NCI-H1105 treated with DMSO at 0.1 percent for 48 hours (cell line): Measurements from ENCODE around the gene PLAAT3.
"Not testable (repeated sequence)": the region's sequence is repeated elsewhere in the genome, so short reads cannot be mapped to it uniquely, and the experiment has no call there.

Experiments used
- DNase-seq: peaks from one replicate; lab custom pipeline; 2025; lab: John Stamatoyannopoulos, UW

Gene PLAAT3

DNA sequence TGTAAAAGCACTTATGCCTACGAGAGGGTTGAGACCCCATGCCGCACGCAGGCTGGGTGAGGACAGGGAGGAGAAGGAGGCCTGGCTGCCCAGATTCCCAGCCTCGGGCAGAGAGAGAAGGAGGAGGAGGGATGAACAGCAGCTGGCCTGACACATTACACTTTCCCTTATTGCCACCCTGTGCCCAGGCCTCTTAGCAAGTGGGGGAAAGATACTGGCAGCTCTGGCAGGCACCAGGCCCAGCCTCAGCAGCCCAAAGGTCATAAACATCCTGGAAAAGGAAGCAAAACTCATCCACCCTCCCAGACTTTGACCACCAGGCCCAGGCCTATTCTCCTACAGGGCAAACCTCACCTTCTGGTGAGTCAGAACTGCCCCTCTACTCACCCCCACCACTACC is 4.7 kb downstream of the PLAAT3 start:
- DNase-seq = no peak

GRCh38 chr11:63608353-63609345 is 5.6 kb downstream of the PLAAT3 start:
- no peak for DNase-seq

GRCh38 chr11:63603180-63603518 is 11.1 kb downstream of the PLAAT3 start:
- no peak for DNase-seq

GRCh38 chr11:63602290-63603179 is 11.7 kb downstream of the PLAAT3 start:
- not testable (repeated sequence) for DNase-seq

- no peak for DNase-seq
Observed at GRCh38 chr11:63599211-63600122, 14.8 kb downstream of the PLAAT3 start.

GRCh38 chr11:63598556-63598955 is 15.7 kb downstream of the PLAAT3 start:
- DNase-seq = no peak

- DNase-seq = no peak
Observed at GRCh38 chr11:63595296-63595695, 18.9 kb downstream of the PLAAT3 start.

GRCh38 chr11:63592975-63593395 is 21.2 kb downstream of the PLAAT3 start:
- DNase-seq = peak; percentile 5

DNA sequence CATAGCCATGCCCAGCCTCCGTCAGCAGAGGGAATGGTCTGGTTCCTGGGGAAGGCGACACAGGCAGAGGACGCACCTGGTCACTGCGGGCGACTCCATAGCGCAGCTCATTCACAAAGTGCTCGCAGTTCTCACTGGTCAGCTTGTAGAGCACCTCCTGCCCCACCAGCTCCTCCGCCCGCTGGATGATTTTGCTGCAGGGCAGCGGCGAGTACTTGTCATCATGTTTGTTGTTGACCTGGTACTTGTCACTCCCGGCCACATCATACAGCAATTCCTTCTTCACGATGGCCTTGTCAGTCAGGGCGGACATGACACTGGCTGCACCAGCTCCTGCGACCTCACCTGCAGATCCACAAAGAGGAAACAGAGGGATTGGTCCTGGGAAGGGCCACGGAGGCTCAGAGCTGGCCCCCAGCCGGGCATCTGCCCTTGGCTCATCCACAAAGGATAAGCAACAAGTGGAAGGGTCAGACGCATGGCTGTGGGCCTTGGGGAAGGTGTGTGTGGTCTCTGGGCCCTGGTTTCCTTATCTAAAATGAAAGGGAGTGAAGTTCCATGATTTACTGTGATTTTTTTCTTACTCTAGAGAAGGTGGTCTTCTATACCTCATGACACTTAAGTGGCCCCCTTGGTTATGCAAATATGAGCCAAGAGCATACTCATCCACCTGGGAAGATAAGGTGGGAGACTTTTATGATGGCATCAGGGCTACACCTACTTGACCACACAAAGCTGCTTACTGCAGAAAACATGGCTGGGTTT is 24.0 kb downstream of the PLAAT3 start:
- DNase-seq = no peak

- no peak for DNase-seq
Observed at GRCh38 chr11:63589000-63589399, 25.2 kb downstream of the PLAAT3 start.

DNA sequence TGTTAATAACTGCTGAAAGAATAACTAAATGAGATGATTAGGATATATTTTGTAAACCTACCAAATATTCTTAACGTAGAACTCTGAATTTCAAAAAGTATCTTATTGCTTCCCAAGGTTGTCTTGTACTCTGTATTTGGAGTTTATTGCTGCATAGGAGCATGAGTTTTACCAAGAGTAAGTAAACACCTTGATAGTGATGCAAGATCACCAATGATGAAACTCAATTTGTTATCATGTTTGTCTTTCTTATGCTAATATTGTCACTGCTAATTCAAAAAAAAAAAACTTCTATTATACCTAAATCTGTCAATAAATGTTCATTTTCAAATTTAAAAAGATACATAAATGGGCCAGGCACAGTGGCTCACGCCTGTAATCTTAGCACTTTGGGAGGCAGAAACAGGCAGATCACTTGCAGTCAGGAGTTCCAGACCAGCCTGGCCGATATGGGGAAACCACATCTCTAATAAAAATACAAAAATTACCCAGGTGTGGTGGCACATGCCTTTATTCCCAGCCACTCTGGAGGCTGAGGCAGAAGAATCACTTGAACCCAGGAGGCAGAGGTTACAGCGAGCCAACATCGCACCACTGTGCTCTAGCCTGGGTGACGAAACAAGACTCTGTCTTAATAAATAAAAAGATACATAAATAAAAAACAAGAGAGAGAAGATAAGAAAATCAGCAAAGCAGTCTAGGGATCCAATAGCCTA is 27.6 kb downstream of the PLAAT3 start:
- DNase-seq = no peak

GRCh38 chr11:63583357-63583677 is 30.9 kb downstream of the PLAAT3 start:
- DNase-seq = no peak

- not testable (repeated sequence) for DNase-seq
Observed at GRCh38 chr11:63581224-63581623, 33.0 kb downstream of the PLAAT3 start.

DNA sequence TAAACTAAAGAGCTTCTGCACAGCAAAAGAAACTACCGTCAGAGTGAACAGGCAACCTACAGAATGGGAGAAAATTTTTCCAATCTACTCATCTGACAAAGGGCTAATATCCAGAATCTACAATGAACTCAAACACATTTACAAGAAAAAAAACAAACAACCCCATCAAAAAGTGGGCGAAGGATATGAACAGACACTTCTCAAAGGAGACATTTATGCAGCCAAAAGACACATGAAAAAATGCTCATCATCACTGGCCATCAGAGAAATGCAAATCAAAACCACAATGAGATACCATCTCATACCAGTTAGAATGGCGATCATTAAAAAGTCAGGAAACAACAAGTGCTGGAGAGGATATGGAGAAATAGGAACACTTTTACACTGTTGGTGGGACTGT is 35.4 kb downstream of the PLAAT3 start:
- not testable (repeated sequence) for DNase-seq

DNA sequence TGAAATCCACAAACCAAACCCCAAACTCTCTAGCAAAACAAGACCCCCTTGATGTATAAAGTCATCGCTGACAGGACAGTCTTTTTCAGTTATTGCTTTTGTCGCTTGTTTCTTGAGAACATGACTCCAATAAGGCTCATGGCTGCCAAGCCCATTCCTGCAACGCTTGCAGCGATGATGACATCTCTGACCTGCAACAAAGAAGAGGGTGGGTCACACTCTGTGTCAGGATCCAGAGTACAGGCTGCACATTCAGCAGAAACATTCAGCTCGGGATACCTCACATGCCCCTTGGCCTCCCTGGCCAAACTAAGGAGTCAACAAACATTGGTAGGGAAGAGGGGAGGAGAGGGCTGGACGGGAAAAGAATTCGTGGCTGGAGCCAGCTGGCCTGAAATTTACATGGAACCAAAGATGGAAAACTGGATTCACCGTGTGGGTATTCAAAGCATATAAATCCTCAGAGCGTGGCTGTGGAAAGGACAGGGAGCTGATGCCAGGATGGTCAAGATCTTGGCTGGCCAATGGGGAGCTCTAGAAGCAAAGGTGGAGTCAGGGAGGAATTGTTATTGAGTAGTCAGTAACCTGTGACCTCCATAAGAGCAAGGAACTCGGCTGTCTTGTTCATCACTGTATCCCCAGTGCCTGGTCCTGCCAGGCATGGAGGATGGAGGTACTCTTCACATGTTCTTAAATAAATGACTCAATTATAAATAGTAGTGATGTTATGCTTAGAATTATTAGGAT is 39.2 kb downstream of the PLAAT3 start:
- no peak for DNase-seq

DNA sequence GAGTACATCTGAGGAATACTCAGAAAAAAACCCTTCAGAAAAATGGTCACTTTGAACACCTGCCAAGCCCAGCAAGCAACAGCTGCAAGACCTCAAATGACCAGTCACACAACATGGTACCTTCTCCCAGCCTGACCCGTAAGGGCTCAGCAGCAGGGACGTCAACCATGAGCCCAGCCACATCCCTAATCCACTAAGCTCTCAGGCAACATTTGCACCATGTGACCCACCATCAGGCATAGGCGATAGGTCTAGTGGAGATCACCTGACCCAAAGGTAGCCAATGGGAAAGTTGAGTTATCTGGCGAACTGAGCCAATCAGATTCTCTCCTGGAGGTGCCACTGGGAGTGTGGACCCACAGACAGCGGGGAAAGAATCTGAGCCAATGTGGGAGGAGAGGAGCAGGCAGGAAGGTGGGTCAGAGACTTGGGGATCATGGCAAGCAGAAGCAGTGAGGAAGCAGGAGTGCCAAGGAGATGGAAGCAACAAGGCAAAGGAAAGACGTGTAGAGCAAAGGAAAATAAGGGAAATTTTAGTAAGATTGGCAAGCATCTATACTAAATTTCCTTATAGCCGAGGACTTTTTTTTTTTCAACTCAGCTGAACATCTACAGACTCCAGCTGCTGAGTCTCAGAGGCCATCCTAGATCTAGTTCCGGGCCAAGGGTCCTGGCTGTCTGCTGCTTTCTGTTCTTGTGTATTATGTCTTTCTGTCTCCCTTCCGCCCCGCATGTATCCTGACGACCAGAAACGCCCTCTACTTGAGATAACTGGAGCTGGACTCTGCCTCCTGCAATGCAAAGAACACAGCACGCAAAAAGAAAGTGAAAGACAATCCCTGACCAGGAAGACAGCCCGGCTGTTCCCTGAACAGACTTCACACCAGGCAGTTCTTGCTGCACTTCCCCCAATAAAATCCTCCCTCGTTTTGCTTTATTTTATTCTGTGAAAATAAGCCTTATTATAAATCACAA is 40.1 kb downstream of the PLAAT3 start:
- DNase-seq = peak; percentile 38

GRCh38 chr11:63572026-63572688 is 42.1 kb downstream of the PLAAT3 start:
- DNase-seq = no peak

GRCh38 chr11:63569570-63569969 is 44.7 kb downstream of the PLAAT3 start:
- no peak for DNase-seq
